Testis (tissue), 3 donors: ENCODE results near the gene ATF2. TPM values are rescaled to one million over a fixed set of nuclear protein-coding genes. Genes with fewer than 3 reads are reported as not detected.
A peak's percentile ranks its signal among the peaks of the same experiment; 100 is the strongest.

ENCODE experiments used
- DNase-seq: peaks from one replicate; pipeline ENCODE4 v3.0.0-alpha.2; 2019
- H3K27ac ChIP-seq, 2 donors: fragments of 200-600 bp; sonication (generic); one replicate each; pipeline ENCODE4 v1.5.1; 2019
- H3K27me3 ChIP-seq: fragments of 200-600 bp; sonication (generic); one replicate; pipeline ENCODE4 v1.5.1; 2019
- H3K36me3 ChIP-seq: fragments of 200-600 bp; sonication (generic); one replicate; pipeline ENCODE4 v1.5.1; 2017; ENCODE audit warnings: low read depth; ENCODE audit errors: missing control alignments
- H3K4me1 ChIP-seq: fragments of 200-600 bp; sonication (generic); one replicate; pipeline ENCODE4 v1.5.1; 2019
- H3K4me3 ChIP-seq, 2 donors: fragments of 200-600 bp; sonication (generic); one replicate each; pipeline ENCODE4 v1.5.1; 2017 to 2019
- H3K9me3 ChIP-seq: fragments of 200-600 bp; sonication (generic); one replicate; pipeline ENCODE4 v1.5.1; 2017
- CTCF ChIP-seq, 3 experiments: fragments of 450-650 bp in 2 of 3; fragments of 200-600 bp in 1 of 3; sonication (generic) in 1 of 3; IDR thresholded peaks; one replicate each; pipeline ENCODE4 v1.5.1; 2016 to 2019; ENCODE audit warnings: antibody characterized with exemption in 3 of 3, mild to moderate bottlenecking in 2 of 3, moderate library complexity in 1 of 3
- POLR2A ChIP-seq: fragments of 450-650 bp; IDR thresholded peaks from one replicate; pipeline ENCODE4 v1.6.1; 2017; ENCODE audit warnings: antibody characterized with exemption, mild to moderate bottlenecking, moderate library complexity
- WGBS, 2 donors: methylation state at CpG; one replicate each; pipeline ENCODE4 v1.1.5; 2018; 5-methylcytosine and 5-hydroxymethylcytosine counted together
- intact Hi-C: fragments of 100-400 bp; cut with DNase I; formaldehyde crosslinking; loops from one replicate; pipeline ENCODE4 v1.15.1; 2023; ENCODE audit warnings: low total_unique reads
- polyA plus RNA-seq: library from polyadenylated mRNA; stranded (reverse); fragments of 350-450 nt; fragmentation: Illumina TruSeq; extraction: RNeasy Lipid Tissue Mini Kit (QIAGEN cat#74804); gene quantifications from one replicate; pipeline ENCODE4 v1.2.3, GENCODE V29; 2014; ENCODE audit warnings: low read depth, low replicate concordance; ENCODE audit not compliant: insufficient read depth
- total RNA-seq, 2 donors: library from RNA; depleted of rRNA; stranded (reverse); fragments of >200 nt; gene quantifications; one replicate each; pipeline ENCODE4 v1.2.3, GENCODE V29; 2016

Gene ATF2
- total and polyA plus RNA-seq, 3 donors from 2014 or later = 59.9 to 92.2 (median 83.0) TPM

- no peak for TF ChIP-seq POLR2A
- TF ChIP-seq CTCF (IDR thresholded peaks at IDR 0.05) = peak in 2 of 3 experiments; percentile 19 to 22
- 76 to 83% methylated on average over 5 of the region's 5 CpGs for WGBS, 2 donors
- Histone ChIP-seq H3K27me3 (no peaks in the 10 kb centered on the region), H3K9me3 (no peaks in the 10 kb centered on the region), H3K36me3 (no peaks in the 10 kb centered on the region), H3K27ac (no peak overlapping the region), H3K4me3 (no peak overlapping the region), H3K4me1 (no peaks in the 10 kb centered on the region)
- intact Hi-C loops = no loop called here
- DNase-seq = peak; percentile 60
These were observed 137.4 kb downstream of the ATF2 start for GRCh38 chr2:175030380-175031271.

- H3K9me3 ChIP-seq = no peaks in the 10 kb centered on the region
- peak overlapping the region in 1 of 2 donors; percentile 57 for H3K27ac ChIP-seq
- H3K4me1 ChIP-seq = no peaks in the 10 kb centered on the region
- no peaks in the 10 kb centered on the region for H3K27me3 ChIP-seq
- TF ChIP-seq POLR2A (no peak), CTCF (IDR thresholded peaks at IDR 0.05) (no peak)
- DNase-seq = no peak
- intact Hi-C loops = no loop called here
- no peaks in the 10 kb centered on the region for H3K36me3 ChIP-seq
- no peak overlapping the region for H3K4me3 ChIP-seq
- WGBS, 2 donors = 96 to 97% methylated on average over 3 of the region's 3 CpGs
These were observed 140.2 kb downstream of the ATF2 start for GRCh38 chr2:175027755-175028154.

- no peaks in the 10 kb centered on the region for H3K27me3 ChIP-seq
- no peak for TF ChIP-seq POLR2A
- TF ChIP-seq CTCF (IDR thresholded peaks at IDR 0.05) = no peak
- DNase-seq = no peak
- H3K36me3 ChIP-seq = no peaks in the 10 kb centered on the region
- 91 to 93% methylated on average over 2 of the region's 2 CpGs for WGBS, 2 donors
- no peak overlapping the region for H3K27ac ChIP-seq
- H3K9me3 ChIP-seq = no peaks in the 10 kb centered on the region
- H3K4me3 ChIP-seq = no peak overlapping the region
- intact Hi-C loops = no loop called here
- no peaks in the 10 kb centered on the region for H3K4me1 ChIP-seq
These were observed 141.6 kb downstream of the ATF2 start for GRCh38 chr2:175026385-175026784.

GRCh38 chr2:175025946-175026345 lies 142.1 kb downstream of the ATF2 start:
- Histone ChIP-seq H3K36me3 (no peaks in the 10 kb centered on the region), H3K9me3 (no peaks in the 10 kb centered on the region), H3K27ac (no peak overlapping the region), H3K4me3 (no peak overlapping the region), H3K27me3 (no peaks in the 10 kb centered on the region), H3K4me1 (no peaks in the 10 kb centered on the region)
- no peak for DNase-seq
- TF ChIP-seq POLR2A = no peak
- no peak for TF ChIP-seq CTCF (IDR thresholded peaks at IDR 0.05)
- 96 to 100% methylated on average over 1 of the region's 1 CpG for WGBS, 2 donors
- intact Hi-C loops = no loop called here

GRCh38 chr2:175025233-175025632 lies 142.8 kb downstream of the ATF2 start:
- no peak for DNase-seq
- no peak overlapping the region for H3K4me3 ChIP-seq
- intact Hi-C loops = no loop called here
- H3K27me3 ChIP-seq = no peaks in the 10 kb centered on the region
- no peaks in the 10 kb centered on the region for H3K4me1 ChIP-seq
- H3K36me3 ChIP-seq = no peaks in the 10 kb centered on the region
- 95 to 97% methylated on average over 3 of the region's 3 CpGs for WGBS, 2 donors
- no peak for TF ChIP-seq CTCF (IDR thresholded peaks at IDR 0.05)
- no peak for TF ChIP-seq POLR2A
- H3K27ac ChIP-seq = no peak overlapping the region
- H3K9me3 ChIP-seq = no peaks in the 10 kb centered on the region
